Left forelimb (tissue), 1 donor: ENCODE data around the gene PWP2.
"Not testable (repeated sequence)": the region's sequence is repeated elsewhere in the genome, so short reads cannot be mapped to it uniquely, and the experiment has no call there.

ENCODE experiments used
- DNase-seq: peaks from one replicate; pipeline ENCODE4 v3.0.0-alpha.2; 2018; ENCODE audit warnings: low spot score

The PWP2 gene

GRCh38 chr21:44163167-44163653 lies 56.0 kb downstream of the PWP2 start:
- DNase-seq: not testable (repeated sequence)

- not testable (repeated sequence) for DNase-seq
Measured at GRCh38 chr21:44165933-44166332, 58.7 kb downstream of the PWP2 start.

- not testable (repeated sequence) for DNase-seq
Measured at GRCh38 chr21:44167527-44167926, 60.3 kb downstream of the PWP2 start.

GRCh38 chr21:44170326-44170725 lies 63.1 kb downstream of the PWP2 start:
- DNase-seq: not testable (repeated sequence)

GRCh38 chr21:44170863-44171262 lies 63.7 kb downstream of the PWP2 start:
- not testable (repeated sequence) for DNase-seq

GRCh38 chr21:44171962-44172572 lies 64.9 kb downstream of the PWP2 start:
- not testable (repeated sequence) for DNase-seq

GRCh38 chr21:44172741-44173140 lies 65.5 kb downstream of the PWP2 start:
- not testable (repeated sequence) for DNase-seq

- DNase-seq: not testable (repeated sequence)
Measured at GRCh38 chr21:44175189-44175588, 68.0 kb downstream of the PWP2 start.

GRCh38 chr21:44176127-44176526 lies 68.9 kb downstream of the PWP2 start:
- not testable (repeated sequence) for DNase-seq
